HepG2 (cell line): ENCODE measurements around the gene LARP4. TPM values are rescaled to one million over a fixed set of nuclear protein-coding genes. Genes with fewer than 3 reads are reported as not detected.

Experiments
- CHD2 ChIP-seq: IDR thresholded peaks from 2 replicates; pipeline ENCODE4 v1.6.1; 2011; ENCODE audit warnings: low read depth, low read length, improper control_type of control experiment
- FUBP1 ChIP-seq: sonication (generic); formaldehyde crosslinking; IDR thresholded peaks from 2 replicates; pipeline ENCODE4 v1.5.1; 2020; ENCODE audit warnings: missing genetic modification reagents, mild to moderate bottlenecking, borderline replicate concordance
- MEIS1 ChIP-seq: sonication (generic); formaldehyde crosslinking; IDR thresholded peaks from 2 replicates; pipeline ENCODE4 v1.9.0; 2021; ENCODE audit warnings: mild to moderate bottlenecking, missing genetic modification reagents, moderate library complexity, borderline replicate concordance
- MEIS2 ChIP-seq: sonication (generic); formaldehyde crosslinking; IDR thresholded peaks from 2 replicates; pipeline ENCODE4 v1.9.0; 2021; ENCODE audit warnings: mild to moderate bottlenecking, missing genetic modification reagents
- NCOA5 ChIP-seq: sonication (generic); formaldehyde crosslinking; IDR thresholded peaks from 2 replicates; pipeline ENCODE4 v1.4.0; 2020; ENCODE audit warnings: missing genetic modification reagents
- PAX8 ChIP-seq: sonication (generic); formaldehyde crosslinking; IDR thresholded peaks from 2 replicates; pipeline ENCODE4 v1.8.0; 2022; ENCODE audit warnings: mild to moderate bottlenecking, missing genetic modification reagents, borderline replicate concordance
- RARA ChIP-seq: IDR thresholded peaks from 2 replicates; pipeline ENCODE4 v1.6.1; 2016; ENCODE audit warnings: missing genetic modification reagents, missing compliant biosample characterization
- RARG ChIP-seq: sonication (generic); formaldehyde crosslinking; IDR thresholded peaks from 2 replicates; pipeline ENCODE4 v1.4.0; 2020; ENCODE audit warnings: low read depth, mild to moderate bottlenecking, missing genetic modification reagents
- SKIL ChIP-seq: sonication (generic); formaldehyde crosslinking; IDR thresholded peaks from 2 replicates; pipeline ENCODE4 v1.8.0; 2022; ENCODE audit warnings: missing genetic modification reagents, mild to moderate bottlenecking, moderate library complexity, borderline replicate concordance
- SOX6 ChIP-seq, 2 experiments: fragments of 450-650 bp in 1 of 2; sonication (generic) in 1 of 2; formaldehyde crosslinking in 1 of 2; IDR thresholded peaks; 2 replicates each; pipeline versions ENCODE4 v1.4.0 to v1.6.1; 2017 to 2020; ENCODE audit warnings: antibody characterized with exemption in 1 of 2, mild to moderate bottlenecking in 1 of 2, missing genetic modification reagents in 1 of 2
- TCF7 ChIP-seq: sonication (generic); IDR thresholded peaks from 2 replicates; pipeline ENCODE4 v1.6.1; 2016; ENCODE audit warnings: antibody characterized with exemption, low read depth
- TOPORS ChIP-seq: sonication (generic); formaldehyde crosslinking; IDR thresholded peaks from 2 replicates; pipeline ENCODE4 v1.8.0; 2023; ENCODE audit warnings: mild to moderate bottlenecking, missing genetic modification reagents
- ZBTB4 ChIP-seq: sonication (generic); formaldehyde crosslinking; IDR thresholded peaks from 2 replicates; pipeline ENCODE4 v1.4.0; 2020; ENCODE audit warnings: missing genetic modification reagents, mild to moderate bottlenecking, borderline replicate concordance
- ZNF34 ChIP-seq: sonication (generic); formaldehyde crosslinking; IDR thresholded peaks from 2 replicates; pipeline ENCODE4 v1.4.0; 2020; ENCODE audit warnings: mild to moderate bottlenecking, missing genetic modification reagents, borderline replicate concordance
- ZNF362 ChIP-seq: sonication (generic); formaldehyde crosslinking; IDR thresholded peaks from 2 replicates; pipeline ENCODE4 v1.4.0; 2020; ENCODE audit warnings: missing genetic modification reagents, mild to moderate bottlenecking, borderline replicate concordance
- ZNF614 ChIP-seq: IDR thresholded peaks from 2 replicates; pipeline ENCODE4 v1.6.1; 2018; ENCODE audit warnings: missing biosample characterization, missing genetic modification reagents, inconsistent platforms, borderline replicate concordance
- ZNF710 ChIP-seq: sonication (generic); formaldehyde crosslinking; IDR thresholded peaks from 2 replicates; pipeline ENCODE4 v1.5.0; 2020; ENCODE audit warnings: mild to moderate bottlenecking, missing genetic modification reagents, borderline replicate concordance
- polyA plus RNA-seq, 8 experiments: library from polyadenylated mRNA; depleted of rRNA in 3 of 8; stranded (reverse) in 7 of 8; unstranded in 1 of 8; fragments of >200 nt; fragmentation: Illumina TruSeq in 4 of 8; extraction: Trizol in 4 of 8; gene quantifications; 2 replicates each; pipeline versions ENCODE4 v1.2.1 to v1.2.3, GENCODE V29; 2011 to 2016; ENCODE audit warnings: low read depth in 4 of 8, missing spikeins in 1 of 8, mixed read lengths in 1 of 8; ENCODE audit not compliant: insufficient read depth in 1 of 8
- total RNA-seq, 5 experiments: library from RNA; depleted of rRNA; stranded (reverse); fragments of >200 nt; fragmentation: Illumina TruSeq; extraction: Trizol; gene quantifications; 2 replicates each; pipeline ENCODE4 v1.2.3, GENCODE V29; 2016; ENCODE audit warnings: low read depth in 1 of 5

The LARP4 gene
- total and polyA plus RNA-seq, 2 of the 13 experiments (the other 11 are each of a cell fraction or from before 2014, with no cell fraction given) = 16.4 to 42.7 TPM

GRCh38 chr12:50508970-50509663 lies 108.4 kb downstream of the LARP4 start (continued):
- peak; percentile 32; the same call in 1 of the 2 replicates for TF ChIP-seq ZNF362 (CRISPR knock-in tag)
- no peak for TF ChIP-seq FUBP1
- no peak for TF ChIP-seq MEIS2 (CRISPR knock-in tag)
- TF ChIP-seq SOX6 (IDR thresholded peaks at IDR 0.05) = no peak
- TF ChIP-seq SOX6 (CRISPR knock-in tag; IDR thresholded peaks at IDR 0.05) = peak; percentile 80
- no peak for TF ChIP-seq CHD2
- TF ChIP-seq SKIL (CRISPR knock-in tag) = peak; percentile 42; the same call in 1 of the 2 replicates
- TF ChIP-seq TOPORS (CRISPR knock-in tag) = no peak
- TF ChIP-seq ZNF34 (CRISPR knock-in tag) = 0 out of 2 replicates have a peak, but pooled peaks have one; percentile 50
- no peak for TF ChIP-seq ZBTB4
- TF ChIP-seq RARA (CRISPR knock-in tag) = peak; percentile 25; the same call in 1 of the 2 replicates
- TF ChIP-seq MEIS1 (CRISPR knock-in tag) = peak; percentile 65; the same call in 1 of the 2 replicates
- TF ChIP-seq ZNF710 (CRISPR knock-in tag) = peak; percentile 99
- TF ChIP-seq ZNF614 (CRISPR knock-in tag) = peak; percentile 33; the same call in 1 of the 2 replicates
- TF ChIP-seq RARG = no peak
- peak; percentile 35; the same call in 1 of the 2 replicates for TF ChIP-seq TCF7
- TF ChIP-seq NCOA5 (CRISPR knock-in tag) = no peak
- no peak for TF ChIP-seq PAX8 (CRISPR knock-in tag)
